GM23338 (cell line): ENCODE results near the gene FOCAD.

ENCODE experiments used
- CREB1 ChIP-seq: fragments of 250-450 bp; sonication (Bioruptor Pico); IDR thresholded peaks from 2 replicates; pipeline ENCODE4 v1.5.0; 2020; ENCODE audit warnings: low read depth, mild to moderate bottlenecking, moderate library complexity
- EZH2 ChIP-seq: fragments of 200-600 bp; sonication (generic); IDR thresholded peaks from one replicate; pipeline ENCODE4 v1.8.0; 2017; ENCODE audit warnings: antibody characterized with exemption, mild to moderate bottlenecking, low read depth; ENCODE audit not compliant: unreplicated experiment
- EZH2phosphoT487 ChIP-seq: fragments of 200-600 bp; sonication (generic); IDR thresholded peaks from one replicate; pipeline ENCODE4 v1.8.1; 2018; ENCODE audit warnings: antibody characterized with exemption; ENCODE audit not compliant: unreplicated experiment
- NANOG ChIP-seq: IDR thresholded peaks from 2 replicates; pipeline ENCODE4 v1.6.1; 2016; ENCODE audit warnings: antibody characterized with exemption, borderline replicate concordance
- POLR2AphosphoS5 ChIP-seq: IDR thresholded peaks from 2 replicates; pipeline ENCODE4 v1.6.1; 2016; ENCODE audit warnings: antibody characterized with exemption, low read depth
- STAT1 ChIP-seq: IDR thresholded peaks from one replicate; pipeline ENCODE4 v1.6.1; 2016; ENCODE audit warnings: antibody characterized with exemption; ENCODE audit not compliant: unreplicated experiment
- TF ChIP-seq, protein P1 (sequence below), 2 experiments: fragments of 200-600 bp in 1 of 2; sonication (generic) in 1 of 2; conservative IDR thresholded peaks; 2 replicates each; pipeline versions ENCODE4 v1.5.1 to v1.6.1; 2016 to 2017; ENCODE audit warnings: antibody characterized with exemption in 2 of 2, low read depth in 2 of 2, mild to moderate bottlenecking in 2 of 2, moderate library complexity in 1 of 2
- TF ChIP-seq, protein P2 (sequence below): IDR thresholded peaks from 2 replicates; pipeline ENCODE4 v1.6.1; 2016; ENCODE audit warnings: antibody characterized with exemption
- TF ChIP-seq, protein P3 (sequence below): IDR thresholded peaks from one replicate; pipeline ENCODE4 v1.6.1; 2018; ENCODE audit warnings: antibody characterized with exemption; ENCODE audit not compliant: unreplicated experiment
- TF ChIP-seq, protein P4 (sequence below): fragments of 250-450 bp; sonication (Bioruptor Pico); IDR thresholded peaks from 2 replicates; pipeline ENCODE4 v1.5.0; 2020; ENCODE audit warnings: mild to moderate bottlenecking, moderate library complexity

DNA sequence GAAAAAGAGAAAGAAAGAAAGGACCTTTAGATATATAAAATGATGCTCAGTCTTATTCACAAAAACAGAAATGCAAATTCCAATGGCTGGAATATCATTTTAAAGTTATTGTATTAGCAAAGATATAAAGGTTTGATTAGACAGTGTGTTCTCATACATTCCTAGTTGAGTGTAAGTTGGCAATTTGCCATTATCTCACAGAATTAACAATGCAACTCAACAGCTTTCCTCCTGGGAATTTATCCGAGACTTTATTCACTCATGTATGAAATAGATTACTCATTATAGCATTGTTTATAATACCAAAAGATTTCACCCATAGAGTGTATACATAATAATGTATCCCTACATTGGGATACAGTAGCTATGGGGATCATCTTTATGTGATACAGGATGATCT, 34.7 kb upstream of the FOCAD start:
- TF ChIP-seq, protein P1, sequence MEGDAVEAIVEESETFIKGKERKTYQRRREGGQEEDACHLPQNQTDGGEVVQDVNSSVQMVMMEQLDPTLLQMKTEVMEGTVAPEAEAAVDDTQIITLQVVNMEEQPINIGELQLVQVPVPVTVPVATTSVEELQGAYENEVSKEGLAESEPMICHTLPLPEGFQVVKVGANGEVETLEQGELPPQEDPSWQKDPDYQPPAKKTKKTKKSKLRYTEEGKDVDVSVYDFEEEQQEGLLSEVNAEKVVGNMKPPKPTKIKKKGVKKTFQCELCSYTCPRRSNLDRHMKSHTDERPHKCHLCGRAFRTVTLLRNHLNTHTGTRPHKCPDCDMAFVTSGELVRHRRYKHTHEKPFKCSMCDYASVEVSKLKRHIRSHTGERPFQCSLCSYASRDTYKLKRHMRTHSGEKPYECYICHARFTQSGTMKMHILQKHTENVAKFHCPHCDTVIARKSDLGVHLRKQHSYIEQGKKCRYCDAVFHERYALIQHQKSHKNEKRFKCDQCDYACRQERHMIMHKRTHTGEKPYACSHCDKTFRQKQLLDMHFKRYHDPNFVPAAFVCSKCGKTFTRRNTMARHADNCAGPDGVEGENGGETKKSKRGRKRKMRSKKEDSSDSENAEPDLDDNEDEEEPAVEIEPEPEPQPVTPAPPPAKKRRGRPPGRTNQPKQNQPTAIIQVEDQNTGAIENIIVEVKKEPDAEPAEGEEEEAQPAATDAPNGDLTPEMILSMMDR (conservative IDR thresholded peaks at IDR 0.05; ENCODE audit: low read depth in 2 of 2) = no peak
- TF ChIP-seq POLR2AphosphoS5 (no peak), EZH2phosphoT487 (no peak), EZH2 (no peak), NANOG (no peak), CREB1 (no peak), STAT1 (no peak)
- TF ChIP-seq, protein P2, sequence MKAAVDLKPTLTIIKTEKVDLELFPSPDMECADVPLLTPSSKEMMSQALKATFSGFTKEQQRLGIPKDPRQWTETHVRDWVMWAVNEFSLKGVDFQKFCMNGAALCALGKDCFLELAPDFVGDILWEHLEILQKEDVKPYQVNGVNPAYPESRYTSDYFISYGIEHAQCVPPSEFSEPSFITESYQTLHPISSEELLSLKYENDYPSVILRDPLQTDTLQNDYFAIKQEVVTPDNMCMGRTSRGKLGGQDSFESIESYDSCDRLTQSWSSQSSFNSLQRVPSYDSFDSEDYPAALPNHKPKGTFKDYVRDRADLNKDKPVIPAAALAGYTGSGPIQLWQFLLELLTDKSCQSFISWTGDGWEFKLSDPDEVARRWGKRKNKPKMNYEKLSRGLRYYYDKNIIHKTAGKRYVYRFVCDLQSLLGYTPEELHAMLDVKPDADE = no peak
- TF ChIP-seq, protein P3, sequence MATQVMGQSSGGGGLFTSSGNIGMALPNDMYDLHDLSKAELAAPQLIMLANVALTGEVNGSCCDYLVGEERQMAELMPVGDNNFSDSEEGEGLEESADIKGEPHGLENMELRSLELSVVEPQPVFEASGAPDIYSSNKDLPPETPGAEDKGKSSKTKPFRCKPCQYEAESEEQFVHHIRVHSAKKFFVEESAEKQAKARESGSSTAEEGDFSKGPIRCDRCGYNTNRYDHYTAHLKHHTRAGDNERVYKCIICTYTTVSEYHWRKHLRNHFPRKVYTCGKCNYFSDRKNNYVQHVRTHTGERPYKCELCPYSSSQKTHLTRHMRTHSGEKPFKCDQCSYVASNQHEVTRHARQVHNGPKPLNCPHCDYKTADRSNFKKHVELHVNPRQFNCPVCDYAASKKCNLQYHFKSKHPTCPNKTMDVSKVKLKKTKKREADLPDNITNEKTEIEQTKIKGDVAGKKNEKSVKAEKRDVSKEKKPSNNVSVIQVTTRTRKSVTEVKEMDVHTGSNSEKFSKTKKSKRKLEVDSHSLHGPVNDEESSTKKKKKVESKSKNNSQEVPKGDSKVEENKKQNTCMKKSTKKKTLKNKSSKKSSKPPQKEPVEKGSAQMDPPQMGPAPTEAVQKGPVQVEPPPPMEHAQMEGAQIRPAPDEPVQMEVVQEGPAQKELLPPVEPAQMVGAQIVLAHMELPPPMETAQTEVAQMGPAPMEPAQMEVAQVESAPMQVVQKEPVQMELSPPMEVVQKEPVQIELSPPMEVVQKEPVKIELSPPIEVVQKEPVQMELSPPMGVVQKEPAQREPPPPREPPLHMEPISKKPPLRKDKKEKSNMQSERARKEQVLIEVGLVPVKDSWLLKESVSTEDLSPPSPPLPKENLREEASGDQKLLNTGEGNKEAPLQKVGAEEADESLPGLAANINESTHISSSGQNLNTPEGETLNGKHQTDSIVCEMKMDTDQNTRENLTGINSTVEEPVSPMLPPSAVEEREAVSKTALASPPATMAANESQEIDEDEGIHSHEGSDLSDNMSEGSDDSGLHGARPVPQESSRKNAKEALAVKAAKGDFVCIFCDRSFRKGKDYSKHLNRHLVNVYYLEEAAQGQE = no peak
- TF ChIP-seq, protein P4, sequence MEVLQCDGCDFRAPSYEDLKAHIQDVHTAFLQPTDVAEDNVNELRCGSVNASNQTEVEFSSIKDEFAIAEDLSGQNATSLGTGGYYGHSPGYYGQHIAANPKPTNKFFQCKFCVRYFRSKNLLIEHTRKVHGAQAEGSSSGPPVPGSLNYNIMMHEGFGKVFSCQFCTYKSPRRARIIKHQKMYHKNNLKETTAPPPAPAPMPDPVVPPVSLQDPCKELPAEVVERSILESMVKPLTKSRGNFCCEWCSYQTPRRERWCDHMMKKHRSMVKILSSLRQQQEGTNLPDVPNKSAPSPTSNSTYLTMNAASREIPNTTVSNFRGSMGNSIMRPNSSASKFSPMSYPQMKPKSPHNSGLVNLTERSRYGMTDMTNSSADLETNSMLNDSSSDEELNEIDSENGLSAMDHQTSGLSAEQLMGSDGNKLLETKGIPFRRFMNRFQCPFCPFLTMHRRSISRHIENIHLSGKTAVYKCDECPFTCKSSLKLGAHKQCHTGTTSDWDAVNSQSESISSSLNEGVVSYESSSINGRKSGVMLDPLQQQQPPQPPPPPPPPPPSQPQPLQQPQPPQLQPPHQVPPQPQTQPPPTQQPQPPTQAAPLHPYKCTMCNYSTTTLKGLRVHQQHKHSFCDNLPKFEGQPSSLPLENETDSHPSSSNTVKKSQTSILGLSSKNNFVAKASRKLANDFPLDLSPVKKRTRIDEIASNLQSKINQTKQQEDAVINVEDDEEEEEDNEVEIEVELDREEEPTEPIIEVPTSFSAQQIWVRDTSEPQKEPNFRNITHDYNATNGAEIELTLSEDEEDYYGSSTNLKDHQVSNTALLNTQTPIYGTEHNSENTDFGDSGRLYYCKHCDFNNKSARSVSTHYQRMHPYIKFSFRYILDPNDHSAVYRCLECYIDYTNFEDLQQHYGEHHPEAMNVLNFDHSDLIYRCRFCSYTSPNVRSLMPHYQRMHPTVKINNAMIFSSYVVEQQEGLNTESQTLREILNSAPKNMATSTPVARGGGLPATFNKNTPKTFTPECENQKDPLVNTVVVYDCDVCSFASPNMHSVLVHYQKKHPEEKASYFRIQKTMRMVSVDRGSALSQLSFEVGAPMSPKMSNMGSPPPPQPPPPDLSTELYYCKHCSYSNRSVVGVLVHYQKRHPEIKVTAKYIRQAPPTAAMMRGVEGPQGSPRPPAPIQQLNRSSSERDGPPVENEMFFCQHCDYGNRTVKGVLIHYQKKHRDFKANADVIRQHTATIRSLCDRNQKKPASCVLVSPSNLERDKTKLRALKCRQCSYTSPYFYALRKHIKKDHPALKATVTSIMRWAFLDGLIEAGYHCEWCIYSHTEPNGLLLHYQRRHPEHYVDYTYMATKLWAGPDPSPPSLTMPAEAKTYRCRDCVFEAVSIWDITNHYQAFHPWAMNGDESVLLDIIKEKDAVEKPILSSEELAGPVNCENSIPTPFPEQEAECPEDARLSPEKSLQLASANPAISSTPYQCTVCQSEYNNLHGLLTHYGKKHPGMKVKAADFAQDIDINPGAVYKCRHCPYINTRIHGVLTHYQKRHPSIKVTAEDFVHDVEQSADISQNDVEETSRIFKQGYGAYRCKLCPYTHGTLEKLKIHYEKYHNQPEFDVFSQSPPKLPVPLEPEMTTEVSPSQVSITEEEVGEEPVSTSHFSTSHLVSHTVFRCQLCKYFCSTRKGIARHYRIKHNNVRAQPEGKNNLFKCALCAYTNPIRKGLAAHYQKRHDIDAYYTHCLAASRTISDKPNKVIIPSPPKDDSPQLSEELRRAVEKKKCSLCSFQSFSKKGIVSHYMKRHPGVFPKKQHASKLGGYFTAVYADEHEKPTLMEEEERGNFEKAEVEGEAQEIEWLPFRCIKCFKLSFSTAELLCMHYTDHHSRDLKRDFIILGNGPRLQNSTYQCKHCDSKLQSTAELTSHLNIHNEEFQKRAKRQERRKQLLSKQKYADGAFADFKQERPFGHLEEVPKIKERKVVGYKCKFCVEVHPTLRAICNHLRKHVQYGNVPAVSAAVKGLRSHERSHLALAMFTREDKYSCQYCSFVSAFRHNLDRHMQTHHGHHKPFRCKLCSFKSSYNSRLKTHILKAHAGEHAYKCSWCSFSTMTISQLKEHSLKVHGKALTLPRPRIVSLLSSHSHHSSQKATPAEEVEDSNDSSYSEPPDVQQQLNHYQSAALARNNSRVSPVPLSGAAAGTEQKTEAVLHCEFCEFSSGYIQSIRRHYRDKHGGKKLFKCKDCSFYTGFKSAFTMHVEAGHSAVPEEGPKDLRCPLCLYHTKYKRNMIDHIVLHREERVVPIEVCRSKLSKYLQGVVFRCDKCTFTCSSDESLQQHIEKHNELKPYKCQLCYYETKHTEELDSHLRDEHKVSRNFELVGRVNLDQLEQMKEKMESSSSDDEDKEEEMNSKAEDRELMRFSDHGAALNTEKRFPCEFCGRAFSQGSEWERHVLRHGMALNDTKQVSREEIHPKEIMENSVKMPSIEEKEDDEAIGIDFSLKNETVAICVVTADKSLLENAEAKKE = no peak
